Measurements from ENCODE around the gene MAP4K2.
A peak's percentile ranks its signal among the peaks of the same experiment; 100 is the strongest.

MAP4K2 gene

DNA sequence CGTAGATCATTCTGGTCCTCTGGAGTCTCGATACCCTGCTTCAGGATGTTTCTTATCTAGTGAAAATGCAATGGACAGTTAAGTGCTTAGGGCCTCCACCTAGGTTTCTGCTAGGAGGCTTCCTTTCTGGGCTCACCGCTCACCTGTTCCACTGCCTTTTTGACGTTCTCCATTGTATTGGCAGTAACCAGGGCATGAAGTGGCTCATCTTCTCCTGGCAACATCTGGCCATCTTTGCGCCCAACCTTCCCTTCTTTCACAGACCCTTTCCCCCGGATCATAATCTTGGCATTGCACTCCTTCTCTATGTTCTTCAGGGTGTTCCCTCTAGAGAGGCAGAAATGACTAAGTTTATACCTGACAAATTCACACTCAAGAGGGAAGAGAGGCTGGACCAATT is 33.7 kb downstream of the MAP4K2 start:
- H3K9ac ChIP-seq (ENCODE audit: low read depth, low read length) = no peak overlapping the region
- H3K27me3 ChIP-seq (ENCODE audit: control insufficient read depth, insufficient read depth, low read length) = no peaks in the 10 kb centered on the region
- peaks cover 5% of the 10 kb centered on the region for H3K4me1 ChIP-seq (ENCODE audit: control insufficient read depth, insufficient read depth, low read length)
- no peak overlapping the region for H3K4me3 ChIP-seq (ENCODE audit: low read length)
- no peak overlapping the region for H3K4me2 ChIP-seq (ENCODE audit: low read length)
- H3K9me3 ChIP-seq (replicated peaks; ENCODE audit: low read length) = no peaks in the 10 kb centered on the region
- H3K36me3 ChIP-seq (ENCODE audit: insufficient read depth, low read length) = peaks cover 91% of the 10 kb centered on the region

DNA sequence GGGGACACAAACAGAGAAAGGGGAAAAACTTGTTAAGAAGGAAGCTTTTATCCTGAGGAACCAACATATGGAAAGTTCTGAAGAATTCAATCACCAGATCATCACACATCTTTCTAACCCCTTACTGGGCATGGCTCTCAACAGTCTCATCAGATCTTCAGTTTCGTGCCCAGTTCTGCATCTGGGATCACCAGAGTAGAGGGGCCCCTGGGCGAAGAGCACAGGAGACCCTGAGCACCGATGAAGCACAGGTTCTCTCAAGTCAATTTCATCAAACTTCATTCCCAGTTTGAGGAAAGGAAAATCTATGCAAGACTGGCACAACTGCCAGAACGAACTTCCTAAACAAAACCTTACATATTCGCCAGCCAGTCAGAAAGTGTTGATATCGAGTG is 34.7 kb downstream of the MAP4K2 start:
- no peak overlapping the region for H3K4me2 ChIP-seq (ENCODE audit: low read length)
- no peaks in the 10 kb centered on the region for H3K27me3 ChIP-seq (ENCODE audit: control insufficient read depth, insufficient read depth, low read length)
- no peak overlapping the region for H3K4me3 ChIP-seq (ENCODE audit: low read length)
- H3K36me3 ChIP-seq (ENCODE audit: insufficient read depth, low read length) = peaks cover 91% of the 10 kb centered on the region
- no peaks in the 10 kb centered on the region for H3K9me3 ChIP-seq (replicated peaks; ENCODE audit: low read length)
- H3K4me1 ChIP-seq (ENCODE audit: control insufficient read depth, insufficient read depth, low read length) = peaks cover 15% of the 10 kb centered on the region
- no peak overlapping the region for H3K9ac ChIP-seq (ENCODE audit: low read depth, low read length)

DNA sequence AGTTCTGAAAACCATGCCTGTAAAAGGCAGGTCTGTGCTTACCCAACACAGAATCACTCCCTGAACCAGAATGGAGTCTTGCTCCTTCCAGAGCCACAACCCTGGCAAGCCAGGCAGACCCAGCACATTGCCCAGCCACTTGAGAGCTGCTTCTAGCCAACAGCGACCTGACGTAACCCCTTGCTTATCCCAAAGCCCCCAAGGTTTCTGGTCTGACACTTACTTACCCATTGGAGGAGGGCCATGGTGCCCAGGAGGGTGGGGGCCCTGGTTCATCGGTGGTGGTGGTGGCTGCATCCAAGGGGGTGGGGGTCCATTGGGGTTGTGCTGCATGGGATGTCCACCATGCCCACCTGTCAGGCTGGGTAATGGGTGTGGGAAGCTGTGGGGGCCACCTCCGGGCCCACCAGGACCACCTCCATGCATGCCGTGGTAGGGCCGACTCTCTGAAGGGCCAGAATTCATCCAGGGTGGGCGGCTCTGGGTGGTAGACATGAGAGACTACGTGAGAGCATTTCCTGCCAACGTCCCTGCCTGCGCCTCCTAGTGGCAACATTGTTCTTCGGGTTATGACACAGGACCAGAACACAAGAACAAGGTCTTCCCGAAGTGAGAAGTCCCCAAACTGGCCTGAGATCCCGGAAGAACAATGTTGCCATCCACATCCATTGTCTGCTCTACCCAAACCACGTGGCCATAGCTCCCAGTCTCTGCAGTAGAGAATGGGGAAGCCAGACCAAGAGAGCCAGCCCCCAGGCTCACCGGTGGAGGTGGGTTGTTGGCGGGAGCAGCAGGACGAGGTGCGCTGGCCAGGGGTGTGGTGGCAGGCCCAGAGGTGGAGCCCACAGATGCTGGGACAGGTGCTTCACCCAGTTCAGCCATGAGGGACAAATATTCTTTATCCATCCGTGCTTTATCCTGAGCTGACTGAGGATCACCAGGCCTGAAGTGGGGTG is 35.4 kb downstream of the MAP4K2 start:
- Histone ChIP-seq H3K4me3 (ENCODE audit: low read length) (no peak overlapping the region), H3K4me1 (ENCODE audit: control insufficient read depth, insufficient read depth, low read length) (peaks cover 21% of the 10 kb centered on the region), H3K9ac (ENCODE audit: low read depth, low read length) (no peak overlapping the region), H3K9me3 (replicated peaks; ENCODE audit: low read length) (no peaks in the 10 kb centered on the region), H3K36me3 (ENCODE audit: insufficient read depth, low read length) (peaks cover 91% of the 10 kb centered on the region), H3K4me2 (ENCODE audit: low read length) (no peak overlapping the region), H3K27me3 (ENCODE audit: control insufficient read depth, insufficient read depth, low read length) (no peaks in the 10 kb centered on the region)

DNA sequence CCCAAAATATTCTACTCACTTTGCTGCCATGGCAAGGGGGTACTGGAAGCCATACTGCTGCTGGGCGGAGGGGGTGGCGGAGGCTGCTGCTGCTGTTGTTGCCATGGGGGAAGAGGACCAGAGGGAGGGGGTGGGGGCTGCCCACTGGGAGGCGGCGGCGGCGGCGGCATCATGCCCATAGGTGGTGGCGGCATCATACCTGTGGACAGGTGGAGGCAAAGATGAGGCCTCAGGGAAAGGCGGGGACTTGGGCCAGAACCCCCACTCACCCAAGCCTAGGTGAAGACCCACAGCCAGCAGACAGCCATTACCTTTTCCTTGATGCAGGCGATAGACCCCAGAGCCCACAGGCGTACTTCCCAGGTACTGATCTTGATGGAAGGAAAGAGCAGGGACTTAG is 36.1 kb downstream of the MAP4K2 start:
- Histone ChIP-seq H3K4me1 (ENCODE audit: control insufficient read depth, insufficient read depth, low read length) (peaks cover 21% of the 10 kb centered on the region), H3K9ac (ENCODE audit: low read depth, low read length) (no peak overlapping the region), H3K36me3 (ENCODE audit: insufficient read depth, low read length) (peaks cover 89% of the 10 kb centered on the region)

DNA sequence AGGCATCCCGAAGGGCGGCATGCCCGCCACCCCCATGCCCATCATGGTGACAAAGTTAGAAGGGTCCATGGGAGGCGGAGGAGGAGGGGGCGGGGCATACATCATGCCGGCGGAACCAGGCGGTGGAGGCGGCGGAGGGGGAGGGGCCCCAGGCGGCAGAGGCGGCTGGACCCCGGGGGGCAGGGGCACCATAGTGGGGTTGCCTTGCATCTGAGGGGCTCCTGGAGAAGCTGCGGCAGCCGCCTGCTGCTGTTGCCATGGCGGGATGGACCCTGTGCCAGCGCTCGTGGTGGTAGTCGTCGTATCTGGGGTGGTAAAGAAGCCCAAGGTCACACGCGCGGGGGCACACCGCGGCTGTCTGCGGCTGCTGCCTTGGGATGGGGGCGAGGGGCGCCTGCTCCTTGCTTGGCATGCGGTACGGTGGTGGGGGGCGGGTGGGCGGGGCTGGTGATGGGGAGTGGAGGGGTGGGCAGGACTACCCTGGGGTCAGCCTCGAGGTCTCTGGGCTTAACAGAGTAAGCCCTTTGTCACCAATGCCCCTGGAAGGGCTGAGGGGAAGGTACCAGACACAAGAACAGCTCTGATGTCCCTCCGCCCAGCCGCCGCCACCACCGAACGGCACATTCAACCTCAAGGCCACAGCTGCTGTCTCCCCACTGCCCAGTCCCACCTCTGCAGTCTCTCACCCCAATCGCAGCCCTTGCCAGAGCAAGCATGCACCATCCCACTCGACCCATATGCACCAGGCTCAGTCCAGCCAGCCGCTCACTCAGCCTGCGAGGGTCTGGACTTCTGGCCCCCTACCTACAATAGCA is 37.0 kb downstream of the MAP4K2 start:
- peaks cover 81% of the 10 kb centered on the region for H3K36me3 ChIP-seq (ENCODE audit: insufficient read depth, low read length)
- H3K4me3 ChIP-seq (ENCODE audit: low read length) = no peak overlapping the region
- H3K27me3 ChIP-seq (ENCODE audit: control insufficient read depth, insufficient read depth, low read length) = no peaks in the 10 kb centered on the region
- no peak overlapping the region for H3K9ac ChIP-seq (ENCODE audit: low read depth, low read length)
- H3K4me2 ChIP-seq (ENCODE audit: low read length) = no peak overlapping the region
- H3K4me1 ChIP-seq (ENCODE audit: control insufficient read depth, insufficient read depth, low read length) = peaks cover 21% of the 10 kb centered on the region
- H3K9me3 ChIP-seq (replicated peaks; ENCODE audit: low read length) = no peaks in the 10 kb centered on the region

More for the DNA sequence above, 36.1 kb downstream of the MAP4K2 start:
- no peaks in the 10 kb centered on the region for H3K27me3 ChIP-seq (ENCODE audit: control insufficient read depth, insufficient read depth, low read length)
- no peak overlapping the region for H3K4me3 ChIP-seq (ENCODE audit: low read length)
- no peaks in the 10 kb centered on the region for H3K9me3 ChIP-seq (replicated peaks; ENCODE audit: low read length)
- H3K4me2 ChIP-seq (ENCODE audit: low read length) = no peak overlapping the region

DNA sequence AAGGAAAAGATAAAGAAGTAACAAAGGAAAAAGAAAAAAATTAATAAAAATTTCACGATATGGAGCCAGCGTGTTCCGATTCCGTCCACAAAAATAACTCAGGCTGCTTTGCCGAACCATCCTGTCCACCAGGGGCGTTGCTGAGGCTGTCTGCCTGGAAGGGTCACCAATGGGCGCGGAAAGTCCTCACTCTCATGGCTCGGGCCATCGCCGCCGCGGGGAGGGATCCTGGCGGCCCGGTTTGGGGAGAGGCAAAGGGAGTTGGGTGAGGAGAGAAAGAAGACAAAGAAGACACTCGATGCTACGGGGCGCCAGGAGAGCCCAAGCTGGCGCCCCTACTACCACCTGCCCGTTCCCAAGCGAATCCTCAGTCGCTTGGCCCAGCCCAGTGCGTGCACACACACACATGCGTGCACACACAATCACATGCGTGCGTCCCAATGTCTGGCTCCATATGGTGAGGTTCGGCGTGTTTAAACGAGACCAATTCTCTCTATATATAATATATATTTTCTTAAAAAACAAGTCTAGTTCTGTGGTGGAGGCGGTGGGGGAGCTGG is 37.6 kb downstream of the MAP4K2 start:
- H3K4me3 ChIP-seq (ENCODE audit: low read length) = no peak overlapping the region
- no peaks in the 10 kb centered on the region for H3K27me3 ChIP-seq (ENCODE audit: control insufficient read depth, insufficient read depth, low read length)
- no peaks in the 10 kb centered on the region for H3K9me3 ChIP-seq (replicated peaks; ENCODE audit: low read length)
- no peak overlapping the region for H3K4me2 ChIP-seq (ENCODE audit: low read length)
- H3K9ac ChIP-seq (ENCODE audit: low read depth, low read length) = no peak overlapping the region
- peaks cover 21% of the 10 kb centered on the region for H3K4me1 ChIP-seq (ENCODE audit: control insufficient read depth, insufficient read depth, low read length)
- H3K36me3 ChIP-seq (ENCODE audit: insufficient read depth, low read length) = peaks cover 78% of the 10 kb centered on the region

DNA sequence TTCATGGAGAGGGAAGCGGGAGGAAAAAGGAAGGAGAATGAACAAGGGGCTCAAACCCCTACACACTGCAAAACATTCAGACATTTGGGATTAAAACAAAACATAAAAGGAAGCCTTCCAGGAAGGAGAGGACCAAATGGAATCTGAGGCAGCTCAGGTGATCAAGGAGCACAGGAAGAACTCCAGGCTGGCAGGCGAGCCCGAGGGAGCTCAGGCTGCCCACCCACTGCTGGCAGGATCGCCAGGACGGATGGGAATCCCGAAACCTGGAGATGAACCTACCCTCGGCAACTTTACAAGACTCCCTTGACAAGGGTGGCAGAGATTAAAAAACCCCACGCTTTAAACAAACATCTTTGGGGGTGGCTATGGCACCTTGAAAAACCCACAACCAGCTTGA is 38.3 kb downstream of the MAP4K2 start:
- H3K4me3 ChIP-seq (ENCODE audit: low read length) = no peak overlapping the region
- H3K27me3 ChIP-seq (ENCODE audit: control insufficient read depth, insufficient read depth, low read length) = no peaks in the 10 kb centered on the region
- H3K9ac ChIP-seq (ENCODE audit: low read depth, low read length) = no peak overlapping the region
- H3K4me2 ChIP-seq (ENCODE audit: low read length) = no peak overlapping the region
- H3K4me1 ChIP-seq (ENCODE audit: control insufficient read depth, insufficient read depth, low read length) = peaks cover 25% of the 10 kb centered on the region
- H3K36me3 ChIP-seq (ENCODE audit: insufficient read depth, low read length) = peaks cover 72% of the 10 kb centered on the region
- no peaks in the 10 kb centered on the region for H3K9me3 ChIP-seq (replicated peaks; ENCODE audit: low read length)

DNA sequence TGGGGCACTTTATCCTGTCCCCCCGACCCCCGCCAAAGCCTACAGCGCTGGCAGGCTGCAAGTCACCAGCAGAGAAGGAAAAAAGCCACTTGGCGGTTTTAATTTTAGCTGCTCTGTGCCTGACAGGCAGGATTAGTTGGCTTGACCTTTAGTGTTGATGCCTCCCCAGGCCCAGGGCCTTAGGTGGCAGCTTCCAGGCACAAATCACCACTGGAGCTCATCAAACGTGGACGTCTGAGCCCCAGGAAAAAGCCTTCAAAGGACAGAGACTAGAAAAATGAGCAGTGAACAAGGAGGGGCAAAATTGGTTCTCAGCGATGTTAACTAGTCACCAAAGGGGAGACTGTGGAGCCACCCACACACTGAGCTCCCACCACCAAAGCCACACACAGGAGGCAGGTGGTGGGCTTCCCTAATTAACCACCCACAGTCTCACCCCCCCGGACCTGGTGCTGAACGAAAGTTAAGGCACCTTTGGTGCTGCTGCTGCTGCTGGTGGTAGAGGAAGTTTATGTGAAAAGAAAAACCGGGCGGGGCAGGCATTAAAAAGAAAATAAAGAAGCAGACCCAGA is 38.9 kb downstream of the MAP4K2 start:
- H3K9ac ChIP-seq (ENCODE audit: low read depth, low read length) = no peak overlapping the region
- H3K4me2 ChIP-seq (ENCODE audit: low read length) = no peak overlapping the region
- H3K36me3 ChIP-seq (ENCODE audit: insufficient read depth, low read length) = peaks cover 66% of the 10 kb centered on the region
- H3K9me3 ChIP-seq (replicated peaks; ENCODE audit: low read length) = no peaks in the 10 kb centered on the region
- H3K4me3 ChIP-seq (ENCODE audit: low read length) = no peak overlapping the region
- peaks cover 25% of the 10 kb centered on the region for H3K4me1 ChIP-seq (ENCODE audit: control insufficient read depth, insufficient read depth, low read length)
- H3K27me3 ChIP-seq (ENCODE audit: control insufficient read depth, insufficient read depth, low read length) = no peaks in the 10 kb centered on the region

DNA sequence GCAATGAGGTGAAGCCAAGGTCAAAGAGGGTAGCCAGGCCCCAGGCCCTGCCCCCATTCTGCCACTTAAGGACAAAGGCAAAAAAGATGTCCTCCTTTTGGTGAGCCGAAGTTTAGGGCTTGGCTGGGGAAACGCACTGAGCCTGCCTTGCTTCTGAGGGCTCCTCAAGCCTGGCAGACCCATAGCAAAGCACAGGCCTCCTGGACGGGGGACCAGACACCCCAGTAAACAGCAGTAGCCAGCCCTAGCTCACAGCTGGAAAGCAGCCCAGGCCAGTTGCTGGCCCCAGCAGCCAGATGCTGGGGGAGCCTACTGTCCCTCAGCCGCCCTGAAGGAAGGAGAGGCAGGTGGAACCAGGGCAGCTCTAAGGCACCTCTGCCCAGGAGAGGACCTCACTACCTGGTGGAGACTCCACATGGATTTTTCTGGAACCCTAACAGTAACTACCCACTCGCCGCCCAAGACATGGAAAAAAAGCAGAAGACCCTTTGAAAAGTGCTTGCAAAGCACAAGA is 39.4 kb downstream of the MAP4K2 start:
- Histone ChIP-seq H3K9ac (ENCODE audit: low read depth, low read length) (peak overlapping the region; percentile 2), H3K4me3 (ENCODE audit: low read length) (no peak overlapping the region), H3K4me1 (ENCODE audit: control insufficient read depth, insufficient read depth, low read length) (peaks cover 25% of the 10 kb centered on the region), H3K36me3 (ENCODE audit: insufficient read depth, low read length) (peaks cover 61% of the 10 kb centered on the region), H3K4me2 (ENCODE audit: low read length) (no peak overlapping the region), H3K9me3 (replicated peaks; ENCODE audit: low read length) (no peaks in the 10 kb centered on the region), H3K27me3 (ENCODE audit: control insufficient read depth, insufficient read depth, low read length) (no peaks in the 10 kb centered on the region)

DNA sequence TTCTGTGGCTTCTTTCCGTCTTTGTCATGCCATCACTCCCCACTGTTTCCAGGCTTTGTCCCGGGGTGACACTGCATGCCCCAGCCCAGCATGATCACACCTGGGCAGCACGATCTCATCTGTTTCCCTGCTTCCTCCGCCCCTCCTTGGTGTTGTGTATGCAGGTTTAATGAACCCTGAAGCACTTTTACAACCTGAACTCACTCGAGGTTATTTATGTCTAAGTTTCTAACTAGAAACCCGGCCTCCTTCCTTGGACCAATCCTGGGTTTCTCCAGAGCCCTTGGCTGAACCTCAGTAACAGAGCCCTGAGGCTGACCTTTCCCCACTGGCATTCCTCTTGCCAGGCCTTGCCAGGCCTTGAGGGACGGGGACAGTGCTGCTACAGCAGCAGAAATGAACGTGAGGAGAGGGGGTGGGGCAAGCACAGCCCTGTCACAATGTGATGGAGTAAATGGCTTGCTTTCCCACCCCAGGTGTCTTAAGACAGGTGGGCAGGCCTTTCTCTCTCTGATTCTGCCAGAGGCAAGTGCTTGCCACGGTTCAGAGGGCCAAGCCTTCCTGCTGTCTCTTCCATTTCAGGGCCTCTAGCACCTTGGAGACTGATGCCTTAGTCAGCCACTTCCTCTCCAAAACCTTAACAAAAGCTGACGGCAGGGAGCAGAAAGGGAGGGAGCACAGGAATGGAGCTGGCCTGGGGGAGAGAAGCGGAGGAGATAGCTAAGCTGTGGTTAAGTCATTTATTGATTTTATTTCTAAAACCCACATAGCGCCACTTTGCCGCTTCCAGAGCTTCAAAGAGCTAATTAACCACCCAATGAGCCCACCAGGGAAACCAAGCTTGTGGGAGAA is 40.1 kb downstream of the MAP4K2 start:
- Histone ChIP-seq H3K27me3 (ENCODE audit: control insufficient read depth, insufficient read depth, low read length) (no peaks in the 10 kb centered on the region), H3K36me3 (ENCODE audit: insufficient read depth, low read length) (peaks cover 54% of the 10 kb centered on the region), H3K9ac (ENCODE audit: low read depth, low read length) (peak overlapping the region; percentile 2), H3K9me3 (replicated peaks; ENCODE audit: low read length) (no peaks in the 10 kb centered on the region), H3K4me1 (ENCODE audit: control insufficient read depth, insufficient read depth, low read length) (peaks cover 25% of the 10 kb centered on the region), H3K4me3 (ENCODE audit: low read length) (no peak overlapping the region), H3K4me2 (ENCODE audit: low read length) (no peak overlapping the region)

Data from skeletal muscle satellite cell (primary cell).